HepG2 (cell line): ENCODE measurements around the gene PRRT1. TPM values are rescaled to one million over a fixed set of nuclear protein-coding genes. Genes with fewer than 3 reads are reported as not detected.

Experiments
- FOXA1 ChIP-seq, 2 experiments: fragments of 450-650 bp in 1 of 2; sonication (generic) in 1 of 2; formaldehyde crosslinking in 1 of 2; IDR thresholded peaks; 2 replicates each; pipeline versions ENCODE4 v1.4.0 to v1.6.1; 2016 to 2020; ENCODE audit warnings: missing genetic modification reagents in 1 of 2
- HBP1 ChIP-seq: IDR thresholded peaks from 2 replicates; pipeline ENCODE4 v1.6.1; 2016; ENCODE audit warnings: low read depth, control low read depth
- HOXA5 ChIP-seq: sonication (generic); formaldehyde crosslinking; IDR thresholded peaks from 2 replicates; pipeline ENCODE4 v1.4.0; 2020; ENCODE audit warnings: missing genetic modification reagents
- HOXD1 ChIP-seq: sonication (generic); formaldehyde crosslinking; IDR thresholded peaks from 2 replicates; pipeline ENCODE4 v1.5.0; 2020; ENCODE audit warnings: missing genetic modification reagents
- KAT7 ChIP-seq: IDR thresholded peaks from 2 replicates; pipeline ENCODE4 v1.6.1; 2018; ENCODE audit warnings: borderline replicate concordance, missing compliant biosample characterization
- KDM3A ChIP-seq: IDR thresholded peaks from 2 replicates; pipeline ENCODE4 v1.6.1; 2018; ENCODE audit warnings: low read depth, missing compliant biosample characterization
- SIX1 ChIP-seq: sonication (generic); formaldehyde crosslinking; IDR thresholded peaks from 2 replicates; pipeline ENCODE4 v1.4.0; 2020; ENCODE audit warnings: missing genetic modification reagents, borderline replicate concordance
- SRSF4 ChIP-seq: fragments of 200-400 bp; formaldehyde crosslinking; IDR thresholded peaks from one replicate; pipeline ENCODE4 v1.6.1; 2018; ENCODE audit warnings: mild to moderate bottlenecking, low read depth, low read length, moderate library complexity; ENCODE audit not compliant: poor library complexity, severe bottlenecking
- ZNF12 ChIP-seq: sonication (generic); formaldehyde crosslinking; IDR thresholded peaks from 2 replicates; pipeline ENCODE4 v1.5.0; 2020; ENCODE audit warnings: missing genetic modification reagents
- ZNF143 ChIP-seq: sonication (generic); formaldehyde crosslinking; IDR thresholded peaks from 2 replicates; pipeline ENCODE4 v1.4.0; 2020; ENCODE audit warnings: missing genetic modification reagents
- ZNF234 ChIP-seq: sonication (generic); formaldehyde crosslinking; conservative IDR thresholded peaks from 2 replicates; pipeline ENCODE4 v1.5.1; 2020; ENCODE audit warnings: mild to moderate bottlenecking, missing genetic modification reagents
- ZNF264 ChIP-seq: sonication (generic); formaldehyde crosslinking; IDR thresholded peaks from 2 replicates; pipeline ENCODE4 v1.4.0; 2020; ENCODE audit warnings: missing genetic modification reagents
- ZNF34 ChIP-seq: sonication (generic); formaldehyde crosslinking; IDR thresholded peaks from 2 replicates; pipeline ENCODE4 v1.4.0; 2020; ENCODE audit warnings: mild to moderate bottlenecking, missing genetic modification reagents, borderline replicate concordance
- polyA plus RNA-seq, 8 experiments: library from polyadenylated mRNA; depleted of rRNA in 3 of 8; stranded (reverse) in 7 of 8; unstranded in 1 of 8; fragments of >200 nt; fragmentation: Illumina TruSeq in 4 of 8; extraction: Trizol in 4 of 8; gene quantifications; 2 replicates each; pipeline versions ENCODE4 v1.2.1 to v1.2.3, GENCODE V29; 2011 to 2016; ENCODE audit warnings: low read depth in 4 of 8, missing spikeins in 1 of 8, mixed read lengths in 1 of 8; ENCODE audit not compliant: insufficient read depth in 1 of 8
- total RNA-seq, 5 experiments: library from RNA; depleted of rRNA; stranded (reverse); fragments of >200 nt; fragmentation: Illumina TruSeq; extraction: Trizol; gene quantifications; 2 replicates each; pipeline ENCODE4 v1.2.3, GENCODE V29; 2016; ENCODE audit warnings: low read depth in 1 of 5
- TF ChIP-seq, protein P1 (sequence below): sonication (generic); formaldehyde crosslinking; IDR thresholded peaks from 2 replicates; pipeline ENCODE4 v1.4.0; 2020; ENCODE audit warnings: mild to moderate bottlenecking, missing genetic modification reagents
- TF ChIP-seq, protein P2 (sequence below): sonication (generic); formaldehyde crosslinking; IDR thresholded peaks from 2 replicates; pipeline ENCODE4 v1.4.0; 2020; ENCODE audit warnings: missing genetic modification reagents
- TF ChIP-seq, protein P3 (sequence below): sonication (generic); formaldehyde crosslinking; IDR thresholded peaks from 2 replicates; pipeline ENCODE4 v1.8.0; 2022; ENCODE audit warnings: missing genetic modification reagents, mild to moderate bottlenecking, borderline replicate concordance
- TF ChIP-seq, protein P4 (sequence below): sonication (generic); formaldehyde crosslinking; conservative IDR thresholded peaks from 2 replicates; pipeline ENCODE4 v1.8.0; 2022; ENCODE audit warnings: missing genetic modification reagents
- TF ChIP-seq, protein P5 (sequence below): sonication (generic); formaldehyde crosslinking; IDR thresholded peaks from 2 replicates; pipeline ENCODE4 v1.4.0; 2020; ENCODE audit warnings: missing genetic modification reagents, borderline replicate concordance

Gene PRRT1
- total and polyA plus RNA-seq, 2 of the 13 experiments (the other 11 are each of a cell fraction or from before 2014, with no cell fraction given) = 0.64 to 1.4 TPM

DNA sequence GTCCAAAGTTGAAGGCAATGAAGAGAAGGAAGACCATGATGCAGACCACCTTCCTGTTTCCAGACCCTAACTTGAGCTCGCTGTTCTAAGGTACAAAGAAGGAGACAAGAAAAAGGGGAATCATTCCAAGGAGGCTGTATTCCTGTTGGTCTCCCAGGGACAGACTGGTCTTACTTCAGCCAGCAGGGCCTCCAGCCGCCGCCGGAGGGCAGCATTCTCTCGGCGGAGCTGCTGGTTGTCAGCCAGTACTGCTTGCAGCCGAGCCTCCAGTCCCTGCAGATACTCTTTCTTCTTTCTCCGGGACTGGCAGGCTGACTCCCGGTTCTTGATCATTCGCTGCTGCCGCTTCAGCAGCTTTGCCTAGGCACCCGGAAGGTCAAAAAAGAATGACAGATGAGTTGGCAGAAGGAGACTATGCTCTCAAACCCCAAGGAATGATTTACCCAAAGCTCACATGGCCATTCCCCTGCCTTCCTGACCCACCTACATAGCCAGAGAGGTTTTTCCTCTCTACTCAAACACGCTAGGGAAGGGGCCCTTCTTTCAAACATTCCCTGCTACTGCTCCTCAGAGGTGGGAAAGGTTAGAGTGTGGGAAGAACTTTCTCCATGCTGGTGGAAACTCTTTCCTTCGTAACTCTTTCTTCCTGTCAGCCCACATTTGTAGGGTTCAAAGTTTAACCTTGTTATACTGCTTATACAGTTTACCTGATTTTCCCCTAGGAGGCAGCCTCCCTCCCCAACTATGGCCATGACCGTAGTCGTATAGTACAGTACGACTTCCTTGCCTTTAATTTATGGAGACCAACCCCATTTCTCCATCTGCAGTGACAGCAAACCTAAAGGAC, 32.7 kb downstream of the PRRT1 start (continued):
- peak; percentile 78 for TF ChIP-seq ZNF264 (CRISPR knock-in tag)
- TF ChIP-seq, protein P1, sequence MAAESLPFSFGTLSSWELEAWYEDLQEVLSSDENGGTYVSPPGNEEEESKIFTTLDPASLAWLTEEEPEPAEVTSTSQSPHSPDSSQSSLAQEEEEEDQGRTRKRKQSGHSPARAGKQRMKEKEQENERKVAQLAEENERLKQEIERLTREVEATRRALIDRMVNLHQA (CRISPR knock-in tag) = no peak
- TF ChIP-seq, protein P2, sequence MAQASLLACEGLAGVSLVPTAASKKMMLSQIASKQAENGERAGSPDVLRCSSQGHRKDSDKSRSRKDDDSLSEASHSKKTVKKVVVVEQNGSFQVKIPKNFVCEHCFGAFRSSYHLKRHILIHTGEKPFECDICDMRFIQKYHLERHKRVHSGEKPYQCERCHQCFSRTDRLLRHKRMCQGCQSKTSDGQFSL (CRISPR knock-in tag) = 0 out of 2 replicates have a peak, but pooled peaks have one; percentile 48
- TF ChIP-seq FOXA1 (IDR thresholded peaks at IDR 0.05) = no peak
- 0 out of 2 replicates have a peak, but pooled peaks have one; percentile 15 for TF ChIP-seq FOXA1 (CRISPR knock-in tag; IDR thresholded peaks at IDR 0.05)
- TF ChIP-seq, protein P3, sequence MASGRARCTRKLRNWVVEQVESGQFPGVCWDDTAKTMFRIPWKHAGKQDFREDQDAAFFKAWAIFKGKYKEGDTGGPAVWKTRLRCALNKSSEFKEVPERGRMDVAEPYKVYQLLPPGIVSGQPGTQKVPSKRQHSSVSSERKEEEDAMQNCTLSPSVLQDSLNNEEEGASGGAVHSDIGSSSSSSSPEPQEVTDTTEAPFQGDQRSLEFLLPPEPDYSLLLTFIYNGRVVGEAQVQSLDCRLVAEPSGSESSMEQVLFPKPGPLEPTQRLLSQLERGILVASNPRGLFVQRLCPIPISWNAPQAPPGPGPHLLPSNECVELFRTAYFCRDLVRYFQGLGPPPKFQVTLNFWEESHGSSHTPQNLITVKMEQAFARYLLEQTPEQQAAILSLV (CRISPR knock-in tag) = peak; percentile 78; the same call in 1 of the 2 replicates
- TF ChIP-seq HOXA5 (CRISPR knock-in tag) = peak; percentile 93
- TF ChIP-seq KDM3A (CRISPR knock-in tag) = peak; percentile 49; the same call in 1 of the 2 replicates
- 0 out of 2 replicates have a peak, but pooled peaks have one; percentile 64 for TF ChIP-seq ZNF34 (CRISPR knock-in tag)
- no peak for TF ChIP-seq ZNF234
- peak; percentile 61; the same call in 1 of the 2 replicates for TF ChIP-seq HBP1 (CRISPR knock-in tag)
- TF ChIP-seq, protein P4, sequence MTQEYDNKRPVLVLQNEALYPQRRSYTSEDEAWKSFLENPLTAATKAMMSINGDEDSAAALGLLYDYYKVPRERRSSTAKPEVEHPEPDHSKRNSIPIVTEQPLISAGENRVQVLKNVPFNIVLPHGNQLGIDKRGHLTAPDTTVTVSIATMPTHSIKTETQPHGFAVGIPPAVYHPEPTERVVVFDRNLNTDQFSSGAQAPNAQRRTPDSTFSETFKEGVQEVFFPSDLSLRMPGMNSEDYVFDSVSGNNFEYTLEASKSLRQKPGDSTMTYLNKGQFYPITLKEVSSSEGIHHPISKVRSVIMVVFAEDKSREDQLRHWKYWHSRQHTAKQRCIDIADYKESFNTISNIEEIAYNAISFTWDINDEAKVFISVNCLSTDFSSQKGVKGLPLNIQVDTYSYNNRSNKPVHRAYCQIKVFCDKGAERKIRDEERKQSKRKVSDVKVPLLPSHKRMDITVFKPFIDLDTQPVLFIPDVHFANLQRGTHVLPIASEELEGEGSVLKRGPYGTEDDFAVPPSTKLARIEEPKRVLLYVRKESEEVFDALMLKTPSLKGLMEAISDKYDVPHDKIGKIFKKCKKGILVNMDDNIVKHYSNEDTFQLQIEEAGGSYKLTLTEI (CRISPR knock-in tag) = no peak
- TF ChIP-seq KAT7 = peak; percentile 39; the same call in 1 of the 2 replicates
- TF ChIP-seq, protein P5, sequence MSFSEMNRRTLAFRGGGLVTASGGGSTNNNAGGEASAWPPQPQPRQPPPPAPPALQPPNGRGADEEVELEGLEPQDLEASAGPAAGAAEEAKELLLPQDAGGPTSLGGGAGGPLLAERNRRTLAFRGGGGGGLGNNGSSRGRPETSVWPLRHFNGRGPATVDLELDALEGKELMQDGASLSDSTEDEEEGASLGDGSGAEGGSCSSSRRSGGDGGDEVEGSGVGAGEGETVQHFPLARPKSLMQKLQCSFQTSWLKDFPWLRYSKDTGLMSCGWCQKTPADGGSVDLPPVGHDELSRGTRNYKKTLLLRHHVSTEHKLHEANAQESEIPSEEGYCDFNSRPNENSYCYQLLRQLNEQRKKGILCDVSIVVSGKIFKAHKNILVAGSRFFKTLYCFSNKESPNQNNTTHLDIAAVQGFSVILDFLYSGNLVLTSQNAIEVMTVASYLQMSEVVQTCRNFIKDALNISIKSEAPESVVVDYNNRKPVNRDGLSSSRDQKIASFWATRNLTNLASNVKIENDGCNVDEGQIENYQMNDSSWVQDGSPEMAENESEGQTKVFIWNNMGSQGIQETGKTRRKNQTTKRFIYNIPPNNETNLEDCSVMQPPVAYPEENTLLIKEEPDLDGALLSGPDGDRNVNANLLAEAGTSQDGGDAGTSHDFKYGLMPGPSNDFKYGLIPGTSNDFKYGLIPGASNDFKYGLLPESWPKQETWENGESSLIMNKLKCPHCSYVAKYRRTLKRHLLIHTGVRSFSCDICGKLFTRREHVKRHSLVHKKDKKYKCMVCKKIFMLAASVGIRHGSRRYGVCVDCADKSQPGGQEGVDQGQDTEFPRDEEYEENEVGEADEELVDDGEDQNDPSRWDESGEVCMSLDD (CRISPR knock-in tag) = 0 out of 2 replicates have a peak, but pooled peaks have one; percentile 35
- 0 out of 2 replicates have a peak, but pooled peaks have one; percentile 33 for TF ChIP-seq ZNF12 (CRISPR knock-in tag)
- no peak for TF ChIP-seq SIX1 (CRISPR knock-in tag)
- no peak for TF ChIP-seq SRSF4
- TF ChIP-seq HOXD1 (CRISPR knock-in tag) = 0 out of 2 replicates have a peak, but pooled peaks have one; percentile 58
- TF ChIP-seq ZNF143 (CRISPR knock-in tag) = peak; percentile 36; the same call in 1 of the 2 replicates
